Lower leg skin (tissue), 3 donors: Measurements from ENCODE around the gene TENM4.

ENCODE experiments used
- POLR2A ChIP-seq, 2 donors: fragments of 450-650 bp; IDR thresholded peaks; one replicate each; pipeline ENCODE4 v1.6.1; 2016 to 2017; ENCODE audit warnings: antibody characterized with exemption in 2 of 2, mild to moderate bottlenecking in 1 of 2, moderate library complexity in 1 of 2
- TF ChIP-seq, protein P1 (sequence below), 3 donors: fragments of 450-650 bp; IDR thresholded peaks; one replicate each; pipeline ENCODE4 v1.5.1; 2016; ENCODE audit warnings: antibody characterized with exemption in 3 of 3, mild to moderate bottlenecking in 3 of 3, moderate library complexity in 2 of 3

DNA sequence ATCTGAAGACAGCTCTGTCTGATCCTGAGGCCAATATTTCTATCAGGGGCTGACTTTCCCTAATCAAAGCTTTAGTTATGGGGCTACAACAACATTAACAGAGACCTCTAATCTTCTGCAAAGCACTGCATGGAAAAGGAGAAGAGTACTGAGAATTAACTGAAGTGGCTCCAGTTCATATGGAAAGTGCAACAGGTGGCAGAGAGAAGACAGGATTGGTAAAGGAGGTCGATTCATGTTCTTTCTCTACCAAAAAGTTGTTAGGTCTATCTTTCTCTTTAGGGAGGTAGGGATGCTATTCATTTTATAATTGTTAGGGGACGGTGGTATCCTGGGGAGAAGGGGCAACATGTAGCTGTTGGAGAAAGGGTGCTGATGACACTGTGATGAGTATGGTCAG is 633.5 kb downstream of the TENM4 start:
- TF ChIP-seq, protein P1, sequence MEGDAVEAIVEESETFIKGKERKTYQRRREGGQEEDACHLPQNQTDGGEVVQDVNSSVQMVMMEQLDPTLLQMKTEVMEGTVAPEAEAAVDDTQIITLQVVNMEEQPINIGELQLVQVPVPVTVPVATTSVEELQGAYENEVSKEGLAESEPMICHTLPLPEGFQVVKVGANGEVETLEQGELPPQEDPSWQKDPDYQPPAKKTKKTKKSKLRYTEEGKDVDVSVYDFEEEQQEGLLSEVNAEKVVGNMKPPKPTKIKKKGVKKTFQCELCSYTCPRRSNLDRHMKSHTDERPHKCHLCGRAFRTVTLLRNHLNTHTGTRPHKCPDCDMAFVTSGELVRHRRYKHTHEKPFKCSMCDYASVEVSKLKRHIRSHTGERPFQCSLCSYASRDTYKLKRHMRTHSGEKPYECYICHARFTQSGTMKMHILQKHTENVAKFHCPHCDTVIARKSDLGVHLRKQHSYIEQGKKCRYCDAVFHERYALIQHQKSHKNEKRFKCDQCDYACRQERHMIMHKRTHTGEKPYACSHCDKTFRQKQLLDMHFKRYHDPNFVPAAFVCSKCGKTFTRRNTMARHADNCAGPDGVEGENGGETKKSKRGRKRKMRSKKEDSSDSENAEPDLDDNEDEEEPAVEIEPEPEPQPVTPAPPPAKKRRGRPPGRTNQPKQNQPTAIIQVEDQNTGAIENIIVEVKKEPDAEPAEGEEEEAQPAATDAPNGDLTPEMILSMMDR (IDR thresholded peaks at IDR 0.05): no peak
- TF ChIP-seq POLR2A (IDR thresholded peaks at IDR 0.05): no peak
